ENCODE measurements around the gene KIF5A. TPM values are rescaled to one million over a fixed set of nuclear protein-coding genes. Genes with fewer than 3 reads are reported as not detected.
"Not testable (repeated sequence)": the region's sequence is repeated elsewhere in the genome, so short reads cannot be mapped to it uniquely, and the experiment has no call there.

KIF5A gene
- total RNA-seq, 2 experiments from 2014 or later, result 1.7 to 2.0 TPM

GRCh38 chr12:57609781-57610553 is 60.1 kb downstream of the KIF5A start:
- ChIA-PET POLR2A (interaction anchor here (0.7 kb wide), 1 partner anchor 133 kb away, joined by 3 read pairs; no protein-coding TSS in a partner anchor), CTCF (interaction anchor here (0.5 to 2.5 kb wide), 2 partner anchors 27 to 39 kb away, joined by 3 to 9 read pairs; no protein-coding TSS in a partner anchor)

- POLR2A ChIA-PET, result interaction anchor here (0.6 to 0.9 kb wide), 2 partner anchors 10 to 218 kb away, joined by 3 to 4 read pairs; no protein-coding TSS in a partner anchor
These were observed 60.8 kb downstream of the KIF5A start for GRCh38 chr12:57610554-57611107.

GRCh38 chr12:57611108-57611826 is 61.4 kb downstream of the KIF5A start, which contains the start of gene ARHGEF25:
TSS of gene ARHGEF25 (plus strand) at chr12:57611435. CDS start at chr12:57611895, 460 bp downstream.
- CTCF ChIA-PET, result interaction anchor here (1.1 to 1.6 kb wide), 4 partner anchors 10 to 28 kb away, joined by 3 to 7 read pairs (median 4); no protein-coding TSS in a partner anchor
- POLR2A ChIA-PET, result interaction anchor here (0.6 to 0.9 kb wide), 2 partner anchors 9 to 219 kb away, joined by 3 to 4 read pairs; no protein-coding TSS in a partner anchor

More at GRCh38 chr12:57610554-57611107, 60.8 kb downstream of the KIF5A start:
- CTCF ChIA-PET, result interaction anchor here (1.1 to 1.6 kb wide), 4 partner anchors 10 to 27 kb away, joined by 3 to 7 read pairs (median 4); no protein-coding TSS in a partner anchor

GRCh38 chr12:57611827-57612710 is 62.2 kb downstream of the KIF5A start:
- POLR2A ChIA-PET, result interaction anchor here (0.9 kb wide), 1 partner anchor 8 kb away, joined by 3 read pairs; no protein-coding TSS in a partner anchor
- CTCF ChIA-PET, result interaction anchor here (0.9 to 1.6 kb wide), 6 partner anchors 9 to 29 kb away, joined by 3 to 7 read pairs (median 4); partner anchors contain the start of gene B4GALNT1

GRCh38 chr12:57612711-57613426 is 63.0 kb downstream of the KIF5A start:
- ChIA-PET CTCF (interaction anchor here (0.9 to 1.2 kb wide), 2 partner anchors 20 to 30 kb away, joined by 3 to 4 read pairs; partner anchors contain the start of gene B4GALNT1), POLR2A (no interaction called here)

GRCh38 chr12:57613427-57614109 is 63.7 kb downstream of the KIF5A start:
- ChIA-PET CTCF (interaction anchor here (0.6 to 4.1 kb wide), 4 partner anchors 8 to 30 kb away, joined by 3 to 21 read pairs (median 4); partner anchors contain the start of gene B4GALNT1), POLR2A (no interaction called here)

GRCh38 chr12:57614178-57614947 is 64.5 kb downstream of the KIF5A start:
- CTCF ChIA-PET, result interaction anchor here (0.6 to 4.1 kb wide), 5 partner anchors 9 to 80 kb away, joined by 3 to 21 read pairs (median 3); partner anchors contain the start of gene OS9
- POLR2A ChIA-PET, result no interaction called here

- ChIA-PET POLR2A (no interaction called here), CTCF (interaction anchor here (0.7 to 4.1 kb wide), 4 partner anchors 9 to 79 kb away, joined by 3 to 21 read pairs (median 4); partner anchors contain the start of gene OS9)
These were observed 65.2 kb downstream of the KIF5A start for GRCh38 chr12:57614948-57615500.

- POLR2A ChIA-PET, result no interaction called here
These were observed 65.8 kb downstream of the KIF5A start for GRCh38 chr12:57615637-57616036.

GRCh38 chr12:57616383-57617101 is 66.7 kb downstream of the KIF5A start:
- POLR2A ChIA-PET, result no interaction called here

More at GRCh38 chr12:57615637-57616036, 65.8 kb downstream of the KIF5A start:
- CTCF ChIA-PET, result interaction anchor here (0.8 to 4.1 kb wide), 3 partner anchors 9 to 77 kb away, joined by 4 to 21 read pairs (median 4); no protein-coding TSS in a partner anchor

GRCh38 chr12:57617942-57618341 is 68.1 kb downstream of the KIF5A start:
- CTCF ChIA-PET, result no interaction called here
- POLR2A ChIA-PET, result no interaction called here

More at GRCh38 chr12:57616383-57617101, 66.7 kb downstream of the KIF5A start:
- CTCF ChIA-PET, result interaction anchor here (0.8 to 4.1 kb wide), 4 partner anchors 8 to 76 kb away, joined by 3 to 21 read pairs (median 4); no protein-coding TSS in a partner anchor

- POLR2A ChIA-PET, result not testable (repeated sequence)
- CTCF ChIA-PET, result interaction anchor here (5.9 kb wide), 1 partner anchor 36 kb away, joined by 67 read pairs; no protein-coding TSS in a partner anchor
These were observed 68.6 kb downstream of the KIF5A start for GRCh38 chr12:57618431-57618830.

- POLR2A ChIA-PET, result no interaction called here
- CTCF ChIA-PET, result interaction anchor here (1.3 to 5.9 kb wide), 4 partner anchors 12 to 37 kb away, joined by 4 to 67 read pairs (median 7); partner anchors contain the start of gene B4GALNT1
These were observed 69.2 kb downstream of the KIF5A start for GRCh38 chr12:57618966-57619433.

GRCh38 chr12:57619434-57620244 is 69.8 kb downstream of the KIF5A start:
- CTCF ChIA-PET, result interaction anchor here (1.3 to 5.9 kb wide), 4 partner anchors 11 to 38 kb away, joined by 4 to 67 read pairs (median 7); partner anchors contain the start of gene B4GALNT1

More at GRCh38 chr12:57619434-57620244, 69.8 kb downstream of the KIF5A start:
- POLR2A ChIA-PET, result no interaction called here
